A673 (cell line): Measurements from ENCODE around the gene GIPC2.

Experiments
- CTCF ChIP-seq: fragments of 300-800, 200-600 bp; sonication (generic); conservative IDR thresholded peaks from 2 replicates; pipeline ENCODE4 v1.5.1; 2017; ENCODE audit warnings: low read depth, mild to moderate bottlenecking, antibody characterized with exemption, low read length, moderate library complexity, mixed read lengths
- EZH2 ChIP-seq: fragments of 200-600 bp; sonication (generic); IDR thresholded peaks from 2 replicates; pipeline ENCODE4 v1.6.1; 2017; ENCODE audit warnings: borderline replicate concordance, low read depth, mild to moderate bottlenecking, mixed read lengths, antibody characterized with exemption, low read length; ENCODE audit not compliant: poor library complexity, severe bottlenecking

GRCh38 chr1:78052685-78053405 lies 7.1 kb downstream of the GIPC2 start:
- TF ChIP-seq EZH2 (no peak), CTCF (no peak)
